Endothelial cell of umbilical vein (primary cell): ENCODE measurements around the gene IRF9. TPM values are rescaled to one million over a fixed set of nuclear protein-coding genes. Genes with fewer than 3 reads are reported as not detected.

ENCODE experiments used
- BruUV-seq: library from RNA; stranded (reverse); fragments of 400-500 nt; replicated peaks from 2 replicates; lab custom pipeline; 2021; lab: Mats Ljungman, UMichigan
- CTCF ChIA-PET: fragments of 300-600, 350-600 bp; sonication (Branson Sonifier 250); formaldehyde crosslinking; loops from one replicate; lab custom pipeline; 2021; ENCODE audit warnings: antibody characterized with exemption, inconsistent platforms; lab: Charles Lee
- POLR2A ChIA-PET: fragments of 300-600, 350-600 bp; sonication (Branson Sonifier 250); formaldehyde crosslinking; loops from one replicate; lab custom pipeline; 2021; ENCODE audit warnings: antibody characterized with exemption, inconsistent platforms; lab: Charles Lee
- DNase-seq: peaks from one replicate; pipeline ENCODE4 v3.0.0-alpha.2; 2011; ENCODE audit warnings: low read depth, low spot score
- FAIRE-seq: peaks from 2 replicates; lab custom pipeline; 2011; peaks lifted over from hg19 to GRCh38; lab: Jason Lieb, UNC
- H2AFZ ChIP-seq: 2 replicates; pipeline ENCODE4 v1.6.0; 2012; ENCODE audit warnings: low read depth, low read length, control low read depth, inconsistent platforms
- H3K27ac ChIP-seq: 2 replicates; pipeline ENCODE4 v1.5.1; 2011; ENCODE audit warnings: low read depth, mild to moderate bottlenecking, control low read depth, low read length, moderate library complexity; ENCODE audit not compliant: insufficient read depth
- H3K27me3 ChIP-seq, 2 experiments: 2 replicates each; pipeline versions ENCODE4 v1.6.0 to v1.6.1; 2011; ENCODE audit warnings: low read length in 2 of 2, mixed read lengths in 1 of 2; ENCODE audit not compliant: control insufficient read depth in 2 of 2, insufficient read depth in 2 of 2
- H3K36me3 ChIP-seq, 2 experiments: 2 replicates in 1 of 2; 3 replicates in 1 of 2; pipeline ENCODE4 v1.5.1; 2011; ENCODE audit warnings: low read length in 2 of 2, mild to moderate bottlenecking in 1 of 2, moderate library complexity in 1 of 2; ENCODE audit not compliant: control insufficient read depth in 2 of 2, insufficient read depth in 2 of 2; ENCODE audit errors: extremely low read depth in 1 of 2
- H3K4me1 ChIP-seq: 3 replicates; pipeline ENCODE4 v1.5.1; 2011; ENCODE audit warnings: mild to moderate bottlenecking, low read length; ENCODE audit not compliant: control insufficient read depth, insufficient read depth; ENCODE audit errors: extremely low read depth
- H3K4me2 ChIP-seq: 2 replicates; pipeline ENCODE4 v1.6.1; 2011; ENCODE audit warnings: low read length, control low read depth, mixed read lengths; ENCODE audit not compliant: insufficient read depth
- H3K4me3 ChIP-seq, 3 experiments: fragments of 200-600 bp in 1 of 3; sonication (generic), shearing (Covaris generic) in 1 of 3; replicated peaks in 1 of 3; 2 replicates each; pipeline ENCODE4 v1.5.1; 2011 to 2016; ENCODE audit warnings: control low read depth in 3 of 3, low read length in 3 of 3, mild to moderate bottlenecking in 2 of 3, inconsistent platforms in 1 of 3, low read depth in 1 of 3, moderate library complexity in 1 of 3; ENCODE audit not compliant: insufficient read depth in 1 of 3
- H3K79me2 ChIP-seq: 2 replicates; pipeline ENCODE4 v1.6.0; 2012; ENCODE audit warnings: low read length, inconsistent platforms; ENCODE audit not compliant: control insufficient read depth, insufficient read depth
- H3K9ac ChIP-seq: replicated peaks from 2 replicates; pipeline ENCODE3; 2011; ENCODE audit warnings: low read length, control low read depth; ENCODE audit not compliant: insufficient read depth; ENCODE audit errors: extremely low read depth
- H3K9me1 ChIP-seq: replicated peaks from 3 replicates; pipeline ENCODE4 v1.6.0; 2011; ENCODE audit warnings: mild to moderate bottlenecking, low read length; ENCODE audit not compliant: control insufficient read depth, insufficient read depth; ENCODE audit errors: extremely low read depth
- H3K9me3 ChIP-seq: replicated peaks from 2 replicates; pipeline ENCODE4 v1.5.1; 2012; ENCODE audit warnings: low read length, inconsistent platforms; ENCODE audit not compliant: control insufficient read depth, insufficient read depth
- H4K20me1 ChIP-seq: replicated peaks from 2 replicates; pipeline ENCODE3; 2011; ENCODE audit warnings: mild to moderate bottlenecking, low read length; ENCODE audit not compliant: control insufficient read depth, insufficient read depth; ENCODE audit errors: extremely low read depth
- EZH2 ChIP-seq: IDR thresholded peaks from 2 replicates; pipeline ENCODE4 v1.6.1; 2012; ENCODE audit warnings: borderline replicate concordance, low read depth, mild to moderate bottlenecking, moderate library complexity, low read length, inconsistent platforms; ENCODE audit not compliant: severe bottlenecking
- FOS ChIP-seq: IDR thresholded peaks from 2 replicates; pipeline ENCODE4 v1.6.1; 2011; ENCODE audit warnings: mild to moderate bottlenecking, low read length, moderate library complexity, borderline replicate concordance; ENCODE audit not compliant: insufficient read depth
- GATA2 ChIP-seq: IDR thresholded peaks from 2 replicates; pipeline ENCODE4 v1.7.0; 2011; ENCODE audit warnings: low read depth, mild to moderate bottlenecking, moderate library complexity, mixed read lengths, low read length; ENCODE audit not compliant: insufficient read length, insufficient read depth
- MYC ChIP-seq: IDR thresholded peaks from one replicate; pipeline ENCODE4 v1.6.1; 2011; ENCODE audit warnings: mild to moderate bottlenecking, low read depth, low read length
- POLR2AphosphoS5 ChIP-seq: IDR thresholded peaks from 2 replicates; pipeline ENCODE4 v1.6.1; 2012; ENCODE audit warnings: low read depth, mild to moderate bottlenecking, control low read depth, low read length, moderate library complexity; ENCODE audit not compliant: insufficient read depth
- dilution Hi-C: fragments of 300-500 bp; cut with MboI; formaldehyde crosslinking; loops from one replicate; pipeline ENCODE4 v1.15.0; 2019; ENCODE audit warnings: low sequenced_read_pairs; ENCODE audit not compliant: extremely low pct_ligation_motif_present
- intact Hi-C: fragments of 100-400 bp; cut with micrococcal nuclease; formaldehyde crosslinking; loops from one replicate; pipeline ENCODE4 v1.10.0; 2022
- polyA plus RNA-seq, 4 experiments: library from polyadenylated mRNA; depleted of rRNA in 3 of 4; stranded (reverse) in 3 of 4; unstranded in 1 of 4; fragments of >200 nt; gene quantifications; 2 replicates each; pipeline versions ENCODE4 v1.2.1 to v1.2.3, GENCODE V29; 2011 to 2012; ENCODE audit warnings: missing spikeins in 1 of 4
- total RNA-seq: library from RNA; stranded (reverse); gene quantifications from 2 replicates; pipeline ENCODE4 v1.2.3, GENCODE V29; 2021
- TF ChIP-seq, protein P1 (sequence below), 2 donors: IDR thresholded peaks; 1 replicate in 1 of 2; 2 replicates in 1 of 2; pipeline ENCODE4 v1.5.1; 2011; ENCODE audit warnings: low read length in 2 of 2, mild to moderate bottlenecking in 2 of 2, moderate library complexity in 2 of 2, control low read depth in 1 of 2, inconsistent platforms in 1 of 2, low read depth in 1 of 2; ENCODE audit not compliant: insufficient read depth in 1 of 2; ENCODE audit errors: extremely low read depth in 1 of 2
- TF ChIP-seq, protein P2 (sequence below): IDR thresholded peaks from 2 replicates; pipeline ENCODE4 v1.6.1; 2011; ENCODE audit not compliant: insufficient read depth, insufficient read length

IRF9 gene
- total and polyA plus RNA-seq, 2 donors (not counting 3 experiments of a cell fraction or from before 2014, with no cell fraction given): 44.6 to 46.1 TPM

DNA sequence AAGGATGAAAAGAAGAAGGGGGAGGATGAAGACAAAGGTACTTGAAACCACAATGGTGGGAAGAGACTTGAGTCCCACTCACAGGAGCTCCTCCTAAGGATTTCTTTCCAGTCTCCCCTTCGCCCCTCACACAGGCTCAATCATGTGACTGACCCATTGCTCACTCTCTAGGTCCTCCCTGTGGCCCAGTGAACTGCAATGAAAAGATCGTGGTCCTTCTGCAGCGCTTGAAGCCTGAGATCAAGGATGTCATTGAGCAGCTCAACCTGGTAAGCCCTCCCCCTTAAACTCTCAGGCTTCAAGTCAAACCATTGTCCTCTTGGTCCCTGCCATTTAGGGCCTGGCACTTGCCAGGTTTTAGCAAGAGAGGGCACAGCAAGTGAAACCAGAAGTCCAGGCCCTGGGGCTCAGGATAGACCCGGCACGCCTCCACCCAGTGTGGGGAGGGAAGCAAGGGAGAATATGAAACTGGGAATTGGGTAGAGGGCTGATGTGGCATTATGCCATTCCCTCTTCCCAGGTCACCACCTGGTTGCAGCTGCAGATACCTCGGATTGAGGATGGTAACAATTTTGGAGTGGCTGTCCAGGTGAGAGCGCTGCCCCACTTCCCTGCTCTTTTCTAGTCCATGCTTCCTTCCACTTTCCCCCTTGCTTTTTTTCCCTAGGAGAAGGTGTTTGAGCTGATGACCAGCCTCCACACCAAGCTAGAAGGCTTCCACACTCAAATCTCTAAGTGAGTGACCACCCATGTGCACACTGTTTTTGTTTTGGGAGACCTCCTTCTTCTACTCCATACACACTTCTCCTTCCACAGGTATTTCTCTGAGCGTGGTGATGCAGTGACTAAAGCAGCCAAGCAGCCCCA, 23.3 kb upstream of the IRF9 start:
- Histone ChIP-seq H4K20me1 (no peaks in the 10 kb centered on the region), H3K9me3 (no peaks in the 10 kb centered on the region), H3K4me2 (no peak overlapping the region), H3K27ac (no peak overlapping the region), H3K79me2 (peaks cover 21% of the 10 kb centered on the region), H3K9ac (no peak overlapping the region), H3K4me3 (no peak overlapping the region), H3K9me1 (no peaks in the 10 kb centered on the region), H3K4me1 (peaks cover 19% of the 10 kb centered on the region), H2AFZ (no peak overlapping the region), H3K27me3 (no peaks in the 10 kb centered on the region), H3K36me3 (peaks cover 6 to 19% of the 10 kb centered on the region in 2 experiments)
- BruUV-seq: no TSS peak
- ChIA-PET POLR2A (interaction anchor here (0.7 to 0.8 kb wide), 2 partner anchors 9 to 23 kb away, joined by 3 to 4 read pairs; partner anchors contain the start of genes DCAF11, NRL, PSME2 and RNF31), CTCF (interaction anchor here (0.7 to 2.6 kb wide), 4 partner anchors 9 to 79 kb away, joined by 3 to 15 read pairs (median 8); partner anchors contain the start of genes IRF9, PSME2 and RNF31)
- intact Hi-C loops (no loop called here), dilution Hi-C loops (no loop called here)
- TF ChIP-seq EZH2 (no peak), POLR2AphosphoS5 (no peak), GATA2 (no peak), FOS (no peak), MYC (no peak)
- TF ChIP-seq, protein P1, sequence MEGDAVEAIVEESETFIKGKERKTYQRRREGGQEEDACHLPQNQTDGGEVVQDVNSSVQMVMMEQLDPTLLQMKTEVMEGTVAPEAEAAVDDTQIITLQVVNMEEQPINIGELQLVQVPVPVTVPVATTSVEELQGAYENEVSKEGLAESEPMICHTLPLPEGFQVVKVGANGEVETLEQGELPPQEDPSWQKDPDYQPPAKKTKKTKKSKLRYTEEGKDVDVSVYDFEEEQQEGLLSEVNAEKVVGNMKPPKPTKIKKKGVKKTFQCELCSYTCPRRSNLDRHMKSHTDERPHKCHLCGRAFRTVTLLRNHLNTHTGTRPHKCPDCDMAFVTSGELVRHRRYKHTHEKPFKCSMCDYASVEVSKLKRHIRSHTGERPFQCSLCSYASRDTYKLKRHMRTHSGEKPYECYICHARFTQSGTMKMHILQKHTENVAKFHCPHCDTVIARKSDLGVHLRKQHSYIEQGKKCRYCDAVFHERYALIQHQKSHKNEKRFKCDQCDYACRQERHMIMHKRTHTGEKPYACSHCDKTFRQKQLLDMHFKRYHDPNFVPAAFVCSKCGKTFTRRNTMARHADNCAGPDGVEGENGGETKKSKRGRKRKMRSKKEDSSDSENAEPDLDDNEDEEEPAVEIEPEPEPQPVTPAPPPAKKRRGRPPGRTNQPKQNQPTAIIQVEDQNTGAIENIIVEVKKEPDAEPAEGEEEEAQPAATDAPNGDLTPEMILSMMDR (IDR thresholded peaks at IDR 0.05; ENCODE audit: extremely low read depth in 1 of 2, insufficient read depth in 1 of 2, low read depth in 1 of 2, low read length in 2 of 2): no peak
- TF ChIP-seq, protein P2, sequence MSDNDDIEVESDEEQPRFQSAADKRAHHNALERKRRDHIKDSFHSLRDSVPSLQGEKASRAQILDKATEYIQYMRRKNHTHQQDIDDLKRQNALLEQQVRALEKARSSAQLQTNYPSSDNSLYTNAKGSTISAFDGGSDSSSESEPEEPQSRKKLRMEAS: no peak
- FAIRE-seq: no peak
- DNase-seq: no peak
